Ammon's horn (tissue), 1 donor: ENCODE data around the gene SHBG.
A peak's percentile ranks its signal among the peaks of the same experiment; 100 is the strongest.

ENCODE experiments used
- DNase-seq: peaks from one replicate; pipeline ENCODE4 v3.0.0-alpha.2; 2016; ENCODE audit warnings: low spot score

The SHBG gene

GRCh38 chr17:7650509-7651096 is 20.7 kb downstream of the SHBG start, which contains the start of gene ATP1B2:
Gene ATP1B2 (plus strand): TSS chr17:7650926. CDS start chr17:7651519, 593 bp downstream.
- peak; percentile 82 for DNase-seq

- no peak for DNase-seq
Observed at GRCh38 chr17:7651097-7651664, 21.2 kb downstream of the SHBG start.

- DNase-seq: peak; percentile 47
Observed at GRCh38 chr17:7651665-7652387, 21.9 kb downstream of the SHBG start.

- DNase-seq: no peak
Observed at GRCh38 chr17:7652388-7653356, 22.7 kb downstream of the SHBG start.

- DNase-seq: no peak
Observed at GRCh38 chr17:7654832-7655540, 25.1 kb downstream of the SHBG start.

- DNase-seq: no peak
Observed at GRCh38 chr17:7655541-7655840, 25.6 kb downstream of the SHBG start.

GRCh38 chr17:7656958-7657609 is 27.1 kb downstream of the SHBG start:
- peak; percentile 74 for DNase-seq

- DNase-seq: peak; percentile 73
Observed at GRCh38 chr17:7667656-7668406, 37.9 kb downstream of the SHBG start.

GRCh38 chr17:7668482-7668881 is 38.5 kb downstream of the SHBG start:
- DNase-seq: no peak

- no peak for DNase-seq
Observed at GRCh38 chr17:7673239-7673638, 43.3 kb downstream of the SHBG start.

- DNase-seq: no peak
Observed at GRCh38 chr17:7674934-7675333, 45.0 kb downstream of the SHBG start.

- no peak for DNase-seq
Observed at GRCh38 chr17:7676533-7676932, 46.6 kb downstream of the SHBG start.

- DNase-seq: no peak
Observed at GRCh38 chr17:7677388-7678067, 47.6 kb downstream of the SHBG start.
